ENCODE data around the gene SPDYC.

Gene SPDYC

GRCh38 chr11:65180877-65181568 is 11.0 kb downstream of the SPDYC start:
- H3K4me3 Mint-ChIP-seq, result peak overlapping the region; percentile 86
- H3K27me3 Mint-ChIP-seq, result no peaks in the 10 kb centered on the region
- DNase-seq, result peak; percentile 80
- H3K27ac Mint-ChIP-seq, result peak overlapping the region; percentile 81
- H3K4me1 Mint-ChIP-seq (ENCODE audit: low read depth), result peaks cover 18% of the 10 kb centered on the region
- no peaks in the 10 kb centered on the region for H3K9me3 Mint-ChIP-seq
- H3K36me3 Mint-ChIP-seq (ENCODE audit: low read depth), result peaks cover 11% of the 10 kb centered on the region

GRCh38 chr11:65181569-65182257 is 11.7 kb downstream of the SPDYC start, which contains the start of gene CAPN1:
Gene CAPN1, plus strand, starts transcription at chr11:65181928. Its CDS starts 774 bp downstream, at chr11:65182702.
- Mint-ChIP-seq H3K36me3 (ENCODE audit: low read depth) (peaks cover 17% of the 10 kb centered on the region), H3K27ac (peak within 1 kb of the TSS; percentile 86), H3K4me3 (peak within 1 kb of the TSS; percentile 86), H3K4me1 (ENCODE audit: low read depth) (peaks cover 18% of the 10 kb centered on the region), H3K27me3 (no peaks in the 10 kb centered on the region), H3K9me3 (no peaks in the 10 kb centered on the region)
- peak; percentile 84 for DNase-seq

- Mint-ChIP-seq H3K36me3 (ENCODE audit: low read depth) (peaks cover 25% of the 10 kb centered on the region), H3K4me1 (ENCODE audit: low read depth) (peaks cover 18% of the 10 kb centered on the region), H3K9me3 (no peaks in the 10 kb centered on the region), H3K27me3 (no peaks in the 10 kb centered on the region), H3K27ac (peak overlapping the region; percentile 86), H3K4me3 (peak overlapping the region; percentile 86)
- no peak for DNase-seq
These were observed 12.5 kb downstream of the SPDYC start for GRCh38 chr11:65182258-65183170.

- DNase-seq, result no peak
- H3K27me3 Mint-ChIP-seq, result no peaks in the 10 kb centered on the region
- peak overlapping the region; percentile 86 for H3K4me3 Mint-ChIP-seq
- no peaks in the 10 kb centered on the region for H3K9me3 Mint-ChIP-seq
- H3K36me3 Mint-ChIP-seq (ENCODE audit: low read depth), result peaks cover 30% of the 10 kb centered on the region
- peaks cover 18% of the 10 kb centered on the region for H3K4me1 Mint-ChIP-seq (ENCODE audit: low read depth)
- peak overlapping the region; percentile 57 for H3K27ac Mint-ChIP-seq
These were observed 13.3 kb downstream of the SPDYC start for GRCh38 chr11:65183201-65183891.

- no peaks in the 10 kb centered on the region for H3K9me3 Mint-ChIP-seq
- DNase-seq, result no peak
- peaks cover 37% of the 10 kb centered on the region for H3K36me3 Mint-ChIP-seq (ENCODE audit: low read depth)
- H3K27ac Mint-ChIP-seq, result no peak overlapping the region
- no peak overlapping the region for H3K4me3 Mint-ChIP-seq
- H3K27me3 Mint-ChIP-seq, result no peaks in the 10 kb centered on the region
- peaks cover 18% of the 10 kb centered on the region for H3K4me1 Mint-ChIP-seq (ENCODE audit: low read depth)
These were observed 14.1 kb downstream of the SPDYC start for GRCh38 chr11:65184146-65184545.

GRCh38 chr11:65185171-65185570 is 15.1 kb downstream of the SPDYC start:
- Mint-ChIP-seq H3K4me3 (no peak overlapping the region), H3K27me3 (no peaks in the 10 kb centered on the region), H3K9me3 (no peaks in the 10 kb centered on the region), H3K36me3 (ENCODE audit: low read depth) (peaks cover 48% of the 10 kb centered on the region), H3K4me1 (ENCODE audit: low read depth) (peaks cover 18% of the 10 kb centered on the region), H3K27ac (no peak overlapping the region)
- DNase-seq, result no peak

GRCh38 chr11:65185869-65186341 is 15.9 kb downstream of the SPDYC start:
- Mint-ChIP-seq H3K27me3 (no peaks in the 10 kb centered on the region), H3K4me1 (ENCODE audit: low read depth) (peaks cover 15% of the 10 kb centered on the region), H3K36me3 (ENCODE audit: low read depth) (peaks cover 54% of the 10 kb centered on the region), H3K4me3 (no peak overlapping the region), H3K9me3 (no peaks in the 10 kb centered on the region), H3K27ac (no peak overlapping the region)
- no peak for DNase-seq

GRCh38 chr11:65186701-65187100 is 16.7 kb downstream of the SPDYC start:
- no peak overlapping the region for H3K4me3 Mint-ChIP-seq
- H3K9me3 Mint-ChIP-seq, result no peaks in the 10 kb centered on the region
- H3K27me3 Mint-ChIP-seq, result no peaks in the 10 kb centered on the region
- H3K27ac Mint-ChIP-seq, result no peak overlapping the region
- H3K36me3 Mint-ChIP-seq (ENCODE audit: low read depth), result peaks cover 60% of the 10 kb centered on the region
- peaks cover 15% of the 10 kb centered on the region for H3K4me1 Mint-ChIP-seq (ENCODE audit: low read depth)
- DNase-seq, result no peak

GRCh38 chr11:65187146-65187675 is 17.2 kb downstream of the SPDYC start:
- DNase-seq, result no peak
- Mint-ChIP-seq H3K36me3 (ENCODE audit: low read depth) (peaks cover 64% of the 10 kb centered on the region), H3K9me3 (no peaks in the 10 kb centered on the region), H3K4me3 (no peak overlapping the region), H3K27ac (no peak overlapping the region), H3K4me1 (ENCODE audit: low read depth) (peaks cover 16% of the 10 kb centered on the region), H3K27me3 (no peaks in the 10 kb centered on the region)

GRCh38 chr11:65187971-65188461 is 18.0 kb downstream of the SPDYC start:
- Mint-ChIP-seq H3K9me3 (no peaks in the 10 kb centered on the region), H3K4me3 (no peak overlapping the region), H3K36me3 (ENCODE audit: low read depth) (peaks cover 62% of the 10 kb centered on the region), H3K27ac (no peak overlapping the region), H3K27me3 (no peaks in the 10 kb centered on the region), H3K4me1 (ENCODE audit: low read depth) (peaks cover 9% of the 10 kb centered on the region)
- no peak for DNase-seq

- peaks cover 65% of the 10 kb centered on the region for H3K36me3 Mint-ChIP-seq (ENCODE audit: low read depth)
- H3K27ac Mint-ChIP-seq, result no peak overlapping the region
These were observed 18.5 kb downstream of the SPDYC start for GRCh38 chr11:65188486-65188885.

GRCh38 chr11:65189191-65189590 is 19.2 kb downstream of the SPDYC start:
- H3K27me3 Mint-ChIP-seq, result no peaks in the 10 kb centered on the region
- DNase-seq, result no peak
- no peaks in the 10 kb centered on the region for H3K9me3 Mint-ChIP-seq
- no peak overlapping the region for H3K4me3 Mint-ChIP-seq
- peak overlapping the region; percentile 45 for H3K27ac Mint-ChIP-seq
- H3K4me1 Mint-ChIP-seq (ENCODE audit: low read depth), result peaks cover 1% of the 10 kb centered on the region
- peaks cover 68% of the 10 kb centered on the region for H3K36me3 Mint-ChIP-seq (ENCODE audit: low read depth)

More at GRCh38 chr11:65188486-65188885, 18.5 kb downstream of the SPDYC start:
- Mint-ChIP-seq H3K4me1 (ENCODE audit: low read depth) (peaks cover 5% of the 10 kb centered on the region), H3K4me3 (no peak overlapping the region), H3K9me3 (no peaks in the 10 kb centered on the region), H3K27me3 (no peaks in the 10 kb centered on the region)
- no peak for DNase-seq

GRCh38 chr11:65194564-65194963 is 24.5 kb downstream of the SPDYC start:
- H3K9me3 Mint-ChIP-seq, result no peaks in the 10 kb centered on the region
- no peak for DNase-seq

More at GRCh38 chr11:65194564-65194963, 24.5 kb downstream of the SPDYC start:
- peaks cover 68% of the 10 kb centered on the region for H3K36me3 Mint-ChIP-seq (ENCODE audit: low read depth)
- no peak overlapping the region for H3K27ac Mint-ChIP-seq
- peaks cover 3% of the 10 kb centered on the region for H3K4me1 Mint-ChIP-seq (ENCODE audit: low read depth)
- no peaks in the 10 kb centered on the region for H3K27me3 Mint-ChIP-seq
- H3K4me3 Mint-ChIP-seq, result no peak overlapping the region

Data from activated T-cell treated with anti-CD3 and anti-CD28 coated beads, Interleukin-2, amount 50 U/mL, for 24 hours (primary cell).